H1 (cell line): ENCODE measurements around the gene UTRN. TPM values are rescaled to one million over a fixed set of nuclear protein-coding genes. Genes with fewer than 3 reads are reported as not detected.

Source experiments
- CTCF ChIA-PET: fragments of 300-600 bp; sonication (Branson Sonifier 250); formaldehyde crosslinking; loops from one replicate; lab custom pipeline; 2021; ENCODE audit not compliant: partially characterized antibody; lab: Charles Lee
- POLR2A ChIA-PET: fragments of 300-600 bp; sonication (Branson Sonifier 250); formaldehyde crosslinking; loops from one replicate; lab custom pipeline; 2021; ENCODE audit warnings: inconsistent platforms; ENCODE audit not compliant: partially characterized antibody; lab: Charles Lee
- DNase-seq, 2 experiments: peaks; one replicate each; pipeline versions ENCODE4 v3.0.0 to v3.0.0-alpha.2; 2010 to 2022; ENCODE audit warnings: low spot score in 2 of 2, low read depth in 1 of 2, mixed read lengths in 1 of 2
- FAIRE-seq: peaks from 2 replicates; lab custom pipeline; 2011; peaks lifted over from hg19 to GRCh38; lab: Jason Lieb, UNC
- H2AFZ ChIP-seq: 2 replicates; pipeline ENCODE4 v1.8.1; 2012; ENCODE audit warnings: low read length, inconsistent platforms
- H2AK5ac ChIP-seq: 2 replicates; pipeline ENCODE4 v1.6.1; 2013; ENCODE audit warnings: low read depth, low read length
- H2BK120ac ChIP-seq: replicated peaks from 2 replicates; pipeline ENCODE3; 2013; ENCODE audit warnings: low read depth, low read length, inconsistent platforms
- H2BK12ac ChIP-seq: 2 replicates; pipeline ENCODE4 v1.6.1; 2013; ENCODE audit warnings: low read depth, low read length
- H2BK15ac ChIP-seq: 2 replicates; pipeline ENCODE4 v1.6.1; 2013; ENCODE audit warnings: low read length
- H2BK20ac ChIP-seq: 2 replicates; pipeline ENCODE4 v1.6.1; 2013; ENCODE audit warnings: low read length
- H2BK5ac ChIP-seq: 2 replicates; pipeline ENCODE4 v1.6.1; 2013; ENCODE audit warnings: low read depth, low read length
- H3K14ac ChIP-seq: 2 replicates; pipeline ENCODE4 v1.6.1; 2013; ENCODE audit warnings: inconsistent platforms; ENCODE audit not compliant: insufficient read length
- H3K18ac ChIP-seq: 2 replicates; pipeline ENCODE4 v1.6.1; 2013; ENCODE audit warnings: low read length; ENCODE audit errors: extremely low read depth
- H3K23ac ChIP-seq: 2 replicates; pipeline ENCODE4 v1.6.1; 2013; ENCODE audit warnings: inconsistent platforms; ENCODE audit not compliant: insufficient read length
- H3K23me2 ChIP-seq: 2 replicates; pipeline ENCODE4 v1.6.1; 2013; ENCODE audit warnings: low read depth, low read length
- H3K27ac ChIP-seq: 2 replicates; pipeline ENCODE4 v1.6.1; 2011; ENCODE audit warnings: low read depth, low read length, inconsistent platforms
- H3K27me3 ChIP-seq, 4 experiments: replicated peaks in 1 of 4; 1 replicate in 1 of 4; 2 replicates in 3 of 4; pipeline versions ENCODE4 v1.6.1 to v1.8.1; 2011 to 2013; ENCODE audit warnings: low read length in 3 of 4, mild to moderate bottlenecking in 3 of 4, inconsistent platforms in 2 of 4, mixed read lengths in 2 of 4, moderate library complexity in 1 of 4; ENCODE audit not compliant: control insufficient read depth in 3 of 4, insufficient read depth in 3 of 4; ENCODE audit errors: extremely low read depth in 1 of 4
- H3K36me3 ChIP-seq, 4 experiments: 2 replicates each; pipeline versions ENCODE4 v1.6.1 to v1.8.1; 2011 to 2013; ENCODE audit warnings: mild to moderate bottlenecking in 4 of 4, low read length in 3 of 4, moderate library complexity in 2 of 4, control low read depth in 1 of 4, inconsistent platforms in 1 of 4; ENCODE audit not compliant: insufficient read depth in 4 of 4, control insufficient read depth in 2 of 4
- H3K4ac ChIP-seq: replicated peaks from 2 replicates; pipeline ENCODE3; 2013; ENCODE audit warnings: low read length, low read depth, mixed read lengths, inconsistent platforms; ENCODE audit not compliant: insufficient read length
- H3K4me1 ChIP-seq, 4 experiments: replicated peaks in 1 of 4; 1 replicate in 1 of 4; 2 replicates in 3 of 4; pipeline versions ENCODE4 v1.6.1 to v1.8.1; 2011 to 2013; ENCODE audit warnings: low read length in 3 of 4, inconsistent platforms in 2 of 4, mixed read lengths in 1 of 4; ENCODE audit not compliant: insufficient read depth in 4 of 4, control insufficient read depth in 3 of 4
- H3K4me2 ChIP-seq, 2 experiments: 2 replicates each; pipeline versions ENCODE4 v1.6.1 to v1.8.1; 2011 to 2013; ENCODE audit warnings: low read depth in 2 of 2, low read length in 2 of 2, control low read depth in 1 of 2, inconsistent platforms in 1 of 2, mild to moderate bottlenecking in 1 of 2; ENCODE audit not compliant: insufficient read depth in 1 of 2
- H3K4me3 ChIP-seq, 4 experiments: fragments of 200-600, 300-600 bp in 1 of 4; sonication (generic), shearing (Covaris generic), sonication (Bioruptor Twin) in 1 of 4; 2 replicates each; pipeline versions ENCODE4 v1.5.1 to v1.8.1; 2011 to 2016; ENCODE audit warnings: low read length in 4 of 4, low read depth in 3 of 4, control low read depth in 2 of 4, inconsistent platforms in 2 of 4, mild to moderate bottlenecking in 2 of 4, mixed read lengths in 1 of 4, moderate library complexity in 1 of 4; ENCODE audit not compliant: insufficient read depth in 2 of 4; ENCODE audit errors: extremely low read depth in 1 of 4
- H3K56ac ChIP-seq: replicated peaks from 2 replicates; pipeline ENCODE3; 2013; ENCODE audit warnings: low read depth, mild to moderate bottlenecking, mixed read lengths, low read length, inconsistent platforms; ENCODE audit not compliant: insufficient read length
- H3K79me1 ChIP-seq: 2 replicates; pipeline ENCODE4 v1.6.1; 2013; ENCODE audit warnings: low read depth, low read length, control low read depth
- H3K79me2 ChIP-seq, 2 experiments: 2 replicates each; pipeline versions ENCODE4 v1.6.1 to v1.8.1; 2012 to 2013; ENCODE audit warnings: low read length in 2 of 2, mild to moderate bottlenecking in 2 of 2, inconsistent platforms in 1 of 2; ENCODE audit not compliant: insufficient read depth in 2 of 2, control insufficient read depth in 1 of 2
- H3K9ac ChIP-seq, 4 experiments: replicated peaks in 1 of 4; 1 replicate in 1 of 4; 2 replicates in 3 of 4; pipeline versions ENCODE4 v1.6.1 to v1.8.1; 2011 to 2013; ENCODE audit warnings: low read depth in 3 of 4, low read length in 3 of 4, control low read depth in 2 of 4, mild to moderate bottlenecking in 2 of 4, moderate library complexity in 2 of 4, inconsistent platforms in 1 of 4; ENCODE audit errors: extremely low read depth in 1 of 4
- H3K9me3 ChIP-seq, 2 experiments: 2 replicates each; pipeline versions ENCODE4 v1.6.1 to v1.8.1; 2012 to 2013; ENCODE audit warnings: mild to moderate bottlenecking in 2 of 2, moderate library complexity in 2 of 2, control low read depth in 1 of 2, inconsistent platforms in 1 of 2, low read depth in 1 of 2, low read length in 1 of 2, mixed read lengths in 1 of 2; ENCODE audit not compliant: insufficient read depth in 2 of 2
- H4K20me1 ChIP-seq, 2 experiments: replicated peaks in 1 of 2; 2 replicates each; pipeline versions ENCODE3 to v1.8.1; 2011 to 2013; ENCODE audit warnings: inconsistent platforms in 2 of 2, low read length in 2 of 2, mild to moderate bottlenecking in 1 of 2; ENCODE audit not compliant: insufficient read depth in 2 of 2, control insufficient read depth in 1 of 2
- H4K5ac ChIP-seq: 2 replicates; pipeline ENCODE4 v1.6.1; 2013; ENCODE audit warnings: low read length, low read depth, mixed read lengths, inconsistent platforms; ENCODE audit not compliant: insufficient read length
- H4K8ac ChIP-seq: 2 replicates; pipeline ENCODE4 v1.8.0; 2013; ENCODE audit warnings: mild to moderate bottlenecking, moderate library complexity, low read length, inconsistent platforms; ENCODE audit not compliant: insufficient read depth; ENCODE audit errors: extremely low read depth
- H4K91ac ChIP-seq: replicated peaks from 2 replicates; pipeline ENCODE3; 2013; ENCODE audit warnings: low read length, mixed read lengths, inconsistent platforms; ENCODE audit not compliant: insufficient read length
- CBX5 ChIP-seq: fragments of 300-800, 300-1000 bp; sonication (generic); IDR thresholded peaks from 2 replicates; pipeline ENCODE4 v1.7.1; 2016; ENCODE audit warnings: antibody characterized with exemption, low read length, low read depth
- CBX8 ChIP-seq: fragments of 300-800, 300-1000 bp; sonication (generic); IDR thresholded peaks from 2 replicates; pipeline ENCODE4 v1.7.1; 2016; ENCODE audit warnings: low read depth, low read length, borderline replicate concordance
- CTBP2 ChIP-seq: IDR thresholded peaks from 2 replicates; pipeline ENCODE4 v1.7.0; 2011; ENCODE audit warnings: borderline replicate concordance, mild to moderate bottlenecking, moderate library complexity, mixed read lengths, low read length; ENCODE audit not compliant: insufficient read depth, insufficient read length
- EGR1 ChIP-seq: IDR thresholded peaks from 2 replicates; pipeline ENCODE4 v1.6.1; 2011; ENCODE audit warnings: low read depth, low read length, borderline replicate concordance
- HDAC6 ChIP-seq: IDR thresholded peaks from one replicate; pipeline ENCODE4 v1.7.1; 2012; ENCODE audit warnings: low read depth, mild to moderate bottlenecking, inconsistent platforms, low read length, moderate library complexity
- KDM4A ChIP-seq: IDR thresholded peaks from one replicate; pipeline ENCODE4 v1.7.1; 2012; ENCODE audit warnings: low read depth, mild to moderate bottlenecking, moderate library complexity, low read length, inconsistent platforms; ENCODE audit not compliant: severe bottlenecking
- POU5F1 ChIP-seq: IDR thresholded peaks from 2 replicates; pipeline ENCODE4 v1.6.1; 2011; ENCODE audit warnings: low read depth, mild to moderate bottlenecking, low read length, moderate library complexity
- SRF ChIP-seq: IDR thresholded peaks from 2 replicates; pipeline ENCODE4 v1.6.1; 2011; ENCODE audit warnings: mild to moderate bottlenecking, low read depth, low read length, moderate library complexity
- TAF7 ChIP-seq: optimal IDR thresholded peaks from 2 replicates; pipeline ENCODE3; 2011; ENCODE audit warnings: low read depth, mild to moderate bottlenecking, inconsistent platforms, low read length, moderate library complexity, borderline replicate concordance
- TBP ChIP-seq: IDR thresholded peaks from 2 replicates; pipeline ENCODE4 v1.6.1; 2011; ENCODE audit warnings: low read depth, low read length, improper control_type of control experiment
- WGBS, 2 experiments: shearing (Covaris generic) in 1 of 2; methylation state at CpG; one replicate each; pipeline versions ENCODE4 v1.1.6 to v1.1.7; 2013 to 2015; ENCODE audit warnings: low lambda C conversion rate in 2 of 2, mixed read lengths in 2 of 2, inconsistent platforms in 1 of 2, low coverage in 1 of 2, missing lambda C conversion rate in 1 of 2; ENCODE audit not compliant: insufficient replicate concordance in 2 of 2, insufficient coverage in 1 of 2, insufficient read length in 1 of 2; ENCODE audit errors: extremely low coverage in 1 of 2, missing lambda C conversion rate in 1 of 2; 5-methylcytosine and 5-hydroxymethylcytosine counted together
- polyA plus RNA-seq, 7 experiments: library from polyadenylated mRNA; depleted of rRNA in 3 of 7; stranded (reverse) in 5 of 7; unstranded in 2 of 7; fragments of >200 nt in 5 of 7; fragments of 200-250 nt in 2 of 7; gene quantifications; 1 replicate in 5 of 7; 2 replicates in 1 of 7; 4 replicates in 1 of 7; pipeline versions ENCODE4 v1.2.1 to v1.2.3, GENCODE V29; 2011 to 2013; ENCODE audit warnings: missing spikeins in 2 of 7, mixed read lengths in 2 of 7
- total RNA-seq: library from RNA; stranded (reverse); fragmentation: NEBNext Ultra II Directional; extraction: Animal tissue kit (Norgen Biotek cat#: 25700); gene quantifications from 2 replicates; pipeline ENCODE4 v1.2.1, GENCODE V29; 2021
- TF ChIP-seq, protein P1 (sequence below): IDR thresholded peaks from 2 replicates; pipeline ENCODE4 v1.6.1; 2011; ENCODE audit warnings: low read depth, mild to moderate bottlenecking, low read length; ENCODE audit not compliant: insufficient read depth

The UTRN gene
- total and polyA plus RNA-seq, 2 of the 8 experiments (the other 6 are each of a cell fraction or from before 2014, with no cell fraction given) = 25.0 to 112 TPM

DNA sequence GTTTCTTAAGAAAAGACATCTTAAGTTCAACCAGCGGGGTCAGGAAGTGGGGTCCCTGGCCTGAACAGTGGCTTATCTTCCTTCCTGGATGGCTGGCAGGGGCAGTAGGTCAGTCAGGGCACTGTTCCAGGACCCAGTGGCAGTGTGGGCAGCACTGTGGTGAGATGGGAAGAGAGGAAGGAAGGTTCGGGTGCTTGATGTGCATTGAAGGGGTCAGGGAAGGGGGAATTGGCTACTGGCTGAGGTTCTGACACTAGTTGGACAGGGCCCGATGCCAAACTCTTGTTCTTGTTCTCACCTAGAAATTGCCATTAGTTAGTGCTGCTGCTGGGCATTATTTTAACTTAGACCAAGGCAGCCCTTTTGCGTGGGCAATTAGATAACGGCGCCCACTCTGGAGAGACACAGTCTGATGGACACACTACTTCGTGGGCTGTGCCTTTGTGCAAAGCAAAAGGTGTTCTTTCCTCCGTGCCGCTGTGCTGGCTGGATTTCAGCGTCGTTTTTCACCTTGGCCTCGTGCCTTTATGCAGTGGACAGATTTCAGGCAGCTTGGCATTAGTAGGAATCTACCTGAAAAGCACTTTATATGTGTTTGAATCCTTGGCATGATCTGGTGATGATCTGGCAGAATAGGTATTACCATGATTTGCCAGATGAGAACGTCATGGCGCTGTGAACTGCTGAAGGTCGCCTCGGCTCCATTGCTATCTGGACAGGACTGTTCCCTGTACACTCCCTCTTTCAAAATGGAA lies 30.3 kb downstream of the UTRN start:
- Histone ChIP-seq H3K79me1 (no peaks in the 10 kb centered on the region; the same call in 1 of the 2 replicates), H3K18ac (no peak overlapping the region), H3K27me3 (no peaks in the 10 kb centered on the region), H3K23ac (no peak overlapping the region), H3K56ac (no peak overlapping the region), H2BK12ac (no peak overlapping the region), H2BK120ac (no peak overlapping the region), H3K4me2 (no peak overlapping the region), H4K5ac (no peak overlapping the region), H3K27ac (no peak overlapping the region), H3K4me3 (no peak overlapping the region), H2BK20ac (no peak overlapping the region), H3K14ac (no peak overlapping the region), H4K91ac (no peak overlapping the region), H4K20me1 (peaks cover 0 to 3% of the 10 kb centered on the region in 2 experiments), H3K4ac (peak overlapping the region; percentile 21), H3K36me3 (no peaks in the 10 kb centered on the region), H2AFZ (no peak overlapping the region), H3K9me3 (no peaks in the 10 kb centered on the region), H2BK5ac (no peak overlapping the region), H3K9ac (no peak overlapping the region), H3K4me1 (peaks cover 0 to 6% (median under 1%) of the 10 kb centered on the region in 4 experiments; a peak in 2 of 7 replicates), H2BK15ac (no peak overlapping the region), H3K79me2 (peaks cover 0 to 12% of the 10 kb centered on the region in 2 experiments; a peak in 2 of 4 replicates), H2AK5ac (no peak overlapping the region), H3K23me2 (no peaks in the 10 kb centered on the region), H4K8ac (no peak overlapping the region)
- ChIA-PET POLR2A (interaction anchor here (1.7 to 2.5 kb wide), 2 partner anchors 10 to 29 kb away, joined by 7 to 8 read pairs; no protein-coding TSS in a partner anchor), CTCF (interaction anchor here (0.8 to 1.4 kb wide), 4 partner anchors 10 to 27 kb away, joined by 3 read pairs; no protein-coding TSS in a partner anchor)
- WGBS, 2 experiments = 91% methylated on average over 16 of the region's 16 CpGs; no CpG with 5 or more reads in 1 of the 2 experiments
- FAIRE-seq (no peak), DNase-seq (no peak)
- TF ChIP-seq TAF7 (no peak), HDAC6 (no peak), CTBP2 (no peak), CBX5 (no peak), EGR1 (no peak), CBX8 (no peak), POU5F1 (no peak), TBP (no peak), SRF (no peak), KDM4A (no peak)
- TF ChIP-seq, protein P1, sequence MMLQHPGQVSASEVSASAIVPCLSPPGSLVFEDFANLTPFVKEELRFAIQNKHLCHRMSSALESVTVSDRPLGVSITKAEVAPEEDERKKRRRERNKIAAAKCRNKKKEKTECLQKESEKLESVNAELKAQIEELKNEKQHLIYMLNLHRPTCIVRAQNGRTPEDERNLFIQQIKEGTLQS = no peak
